Caco-2 (cell line): ENCODE results near the gene GPATCH11. TPM values are rescaled to one million over a fixed set of nuclear protein-coding genes. Genes with fewer than 3 reads are reported as not detected.

Experiments used
- BruUV-seq: library from RNA; stranded (reverse); fragments of 400-500 nt; replicated peaks from 2 replicates; lab custom pipeline; 2021; lab: Mats Ljungman, UMichigan
- CTCF ChIA-PET: fragments of 300-600 bp; sonication (Branson Sonifier 250); formaldehyde crosslinking; loops from one replicate; lab custom pipeline; 2022; ENCODE audit warnings: antibody characterized with exemption; lab: Charles Lee
- POLR2A ChIA-PET: fragments of 300-600 bp; sonication (Branson Sonifier 250); formaldehyde crosslinking; loops from one replicate; lab custom pipeline; 2022; ENCODE audit warnings: antibody characterized with exemption; lab: Charles Lee
- DNase-seq, 2 experiments: peaks; one replicate each; pipeline versions ENCODE4 v3.0.0 to v3.0.0-alpha.2; 2020 to 2022
- H3K27me3 ChIP-seq: replicated peaks from 2 replicates; pipeline ENCODE4 v1.6.0; 2011; ENCODE audit warnings: low read length; ENCODE audit not compliant: control insufficient read depth, insufficient read depth
- H3K36me3 ChIP-seq: 2 replicates; pipeline ENCODE4 v1.5.1; 2011; ENCODE audit warnings: low read length; ENCODE audit not compliant: control insufficient read depth, insufficient read depth
- H3K4me1 ChIP-seq: fragments of 250-450 bp; sonication (Bioruptor Pico); 2 replicates; pipeline ENCODE4 v1.5.1; 2020; ENCODE audit warnings: mild to moderate bottlenecking
- H3K4me3 ChIP-seq: 2 replicates; pipeline ENCODE4 v1.5.1; 2011; ENCODE audit warnings: low read depth, mild to moderate bottlenecking, control low read depth, low read length
- H3K9me3 ChIP-seq: fragments of 250-450 bp; sonication (Bioruptor Pico); 2 replicates; pipeline ENCODE4 v1.5.1; 2020; ENCODE audit warnings: mild to moderate bottlenecking, moderate library complexity
- H3K27ac Mint-ChIP-seq: one replicate; pipeline ENCODE4 v1.8.0; 2022; ENCODE audit warnings: mixed read lengths; ENCODE audit not compliant: unreplicated experiment
- H3K27me3 Mint-ChIP-seq: one replicate; pipeline ENCODE4 v1.8.0; 2022; ENCODE audit warnings: mixed read lengths; ENCODE audit not compliant: insufficient read depth, unreplicated experiment
- H3K36me3 Mint-ChIP-seq: one replicate; pipeline ENCODE4 v1.8.0; 2022; ENCODE audit warnings: mild to moderate bottlenecking, mixed read lengths; ENCODE audit not compliant: insufficient read depth, unreplicated experiment
- H3K4me1 Mint-ChIP-seq: one replicate; pipeline ENCODE4 v1.8.0; 2022; ENCODE audit warnings: low read depth, mixed read lengths; ENCODE audit not compliant: unreplicated experiment
- H3K4me3 Mint-ChIP-seq: one replicate; pipeline ENCODE4 v1.8.0; 2022; ENCODE audit warnings: mild to moderate bottlenecking, moderate library complexity, mixed read lengths; ENCODE audit not compliant: unreplicated experiment
- H3K9me3 Mint-ChIP-seq: one replicate; pipeline ENCODE4 v1.8.0; 2022; ENCODE audit warnings: mixed read lengths; ENCODE audit not compliant: unreplicated experiment
- CTCF ChIP-seq, 2 experiments: fragments of 200-600 bp in 1 of 2; IDR thresholded peaks; 1 replicate in 1 of 2; 2 replicates in 1 of 2; pipeline versions ENCODE4 v1.5.1 to v1.8.0; 2011 to 2022; ENCODE audit warnings: antibody characterized with exemption in 1 of 2, control low read depth in 1 of 2, inconsistent platforms in 1 of 2, low read depth in 1 of 2, low read length in 1 of 2, mild to moderate bottlenecking in 1 of 2, moderate library complexity in 1 of 2; ENCODE audit not compliant: insufficient read depth in 1 of 2, severe bottlenecking in 1 of 2, unreplicated experiment in 1 of 2
- intact Hi-C: fragments of 100-400 bp; cut with micrococcal nuclease; formaldehyde crosslinking; loops from one replicate; pipeline ENCODE4 v1.10.0; 2022; ENCODE audit not compliant: unreplicated experiment
- total RNA-seq: library from RNA; stranded (reverse); gene quantifications from 2 replicates; pipeline ENCODE4 v1.2.3, GENCODE V29; 2022

The GPATCH11 gene
- total RNA-seq, 1 experiment from 2014 or later: 8.3 TPM

- no TSS peak for BruUV-seq
- Mint-ChIP-seq H3K9me3 (no peaks in the 10 kb centered on the region), H3K27me3 (no peaks in the 10 kb centered on the region), H3K27ac (no peak overlapping the region), H3K4me3 (no peak overlapping the region), H3K36me3 (peaks cover 41% of the 10 kb centered on the region), H3K4me1 (no peaks in the 10 kb centered on the region)
- intact Hi-C loops: no loop called here
- H3K4me3 ChIP-seq: no peak overlapping the region
- H3K27me3 ChIP-seq: no peaks in the 10 kb centered on the region
- CTCF ChIA-PET: no interaction called here
- POLR2A ChIA-PET: no interaction called here
- DNase-seq: no peak
- H3K36me3 ChIP-seq: peaks cover 2% of the 10 kb centered on the region; the same call in 1 of the 2 replicates
- no peaks in the 10 kb centered on the region for H3K9me3 ChIP-seq
- no peak for TF ChIP-seq CTCF (IDR thresholded peaks at IDR 0.05; ENCODE audit: insufficient read depth in 1 of 2, low read depth in 1 of 2, low read length in 1 of 2, severe bottlenecking in 1 of 2, unreplicated experiment in 1 of 2)
- no peaks in the 10 kb centered on the region for H3K4me1 ChIP-seq
These were observed 41.1 kb downstream of the GPATCH11 start for GRCh38 chr2:37125416-37125815.

GRCh38 chr2:37132914-37133313 is 48.6 kb downstream of the GPATCH11 start:
- Histone ChIP-seq H3K36me3 (no peaks in the 10 kb centered on the region; the same call in 1 of the 2 replicates), H3K4me1 (no peaks in the 10 kb centered on the region), H3K4me3 (no peak overlapping the region), H3K9me3 (no peaks in the 10 kb centered on the region), H3K27me3 (no peaks in the 10 kb centered on the region)
- peaks cover 23% of the 10 kb centered on the region for H3K36me3 Mint-ChIP-seq
- ChIA-PET POLR2A (no interaction called here), CTCF (no interaction called here)
- TF ChIP-seq CTCF (IDR thresholded peaks at IDR 0.05; ENCODE audit: insufficient read depth in 1 of 2, low read depth in 1 of 2, low read length in 1 of 2, severe bottlenecking in 1 of 2, unreplicated experiment in 1 of 2): no peak
- H3K4me3 Mint-ChIP-seq: no peak overlapping the region
- no peaks in the 10 kb centered on the region for H3K4me1 Mint-ChIP-seq
- intact Hi-C loops: no loop called here
- no peak for DNase-seq
- BruUV-seq: no TSS peak
- no peak overlapping the region for H3K27ac Mint-ChIP-seq
- no peaks in the 10 kb centered on the region for H3K27me3 Mint-ChIP-seq
- H3K9me3 Mint-ChIP-seq: no peaks in the 10 kb centered on the region

DNA sequence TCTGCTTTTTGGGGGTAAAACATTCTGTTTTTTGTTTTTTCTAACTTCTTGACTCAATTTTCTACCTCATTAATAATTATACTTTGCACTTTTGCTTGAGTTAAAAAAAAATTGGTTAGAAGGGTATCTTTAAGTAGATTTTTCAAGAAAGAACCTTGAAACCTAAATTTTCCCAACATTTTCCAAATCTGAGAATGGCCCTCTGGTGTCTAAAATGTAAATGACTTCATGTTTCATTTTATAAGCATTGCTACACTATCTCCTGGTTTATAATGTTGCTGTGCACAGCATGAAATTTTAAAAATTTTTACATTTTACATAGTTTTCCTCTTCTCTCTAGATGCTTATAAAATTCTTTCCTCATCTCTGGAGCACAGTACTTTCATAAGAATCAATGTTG is 58.2 kb downstream of the GPATCH11 start:
- Histone ChIP-seq H3K27me3 (no peaks in the 10 kb centered on the region), H3K36me3 (peaks cover 2% of the 10 kb centered on the region; the same call in 1 of the 2 replicates), H3K9me3 (no peaks in the 10 kb centered on the region), H3K4me1 (no peaks in the 10 kb centered on the region), H3K4me3 (no peak overlapping the region)
- BruUV-seq: no TSS peak
- no peak overlapping the region for H3K4me3 Mint-ChIP-seq
- peaks cover 38% of the 10 kb centered on the region for H3K36me3 Mint-ChIP-seq
- ChIA-PET CTCF (no interaction called here), POLR2A (no interaction called here)
- H3K9me3 Mint-ChIP-seq: no peaks in the 10 kb centered on the region
- no peaks in the 10 kb centered on the region for H3K4me1 Mint-ChIP-seq
- no peaks in the 10 kb centered on the region for H3K27me3 Mint-ChIP-seq
- no peak for TF ChIP-seq CTCF (IDR thresholded peaks at IDR 0.05; ENCODE audit: insufficient read depth in 1 of 2, low read depth in 1 of 2, low read length in 1 of 2, severe bottlenecking in 1 of 2, unreplicated experiment in 1 of 2)
- H3K27ac Mint-ChIP-seq: no peak overlapping the region
- no peak for DNase-seq
- intact Hi-C loops: no loop called here
